Spleen (tissue), 7 donors: Measurements from ENCODE around the gene B3GALT2.

Experiments
- POLR2A ChIP-seq, 3 donors: fragments of 450-650 bp; IDR thresholded peaks; one replicate each; pipeline ENCODE4 v1.5.1; 2017; ENCODE audit warnings: antibody characterized with exemption in 3 of 3, mild to moderate bottlenecking in 1 of 3
- POLR2AphosphoS5 ChIP-seq, 3 donors: sonication (generic); formaldehyde crosslinking; IDR thresholded peaks; one replicate each; pipeline ENCODE4 v1.5.1; 2017; ENCODE audit warnings: antibody characterized with exemption in 3 of 3
- TF ChIP-seq, protein P1 (sequence below), 11 experiments: fragments of 200-600 bp in 7 of 11; fragments of 450-650 bp in 4 of 11; sonication (generic) in 4 of 11; IDR thresholded peaks in 8 of 11; conservative IDR thresholded peaks in 3 of 11; 1 replicate in 7 of 11; 2 replicates in 4 of 11; pipeline versions ENCODE4 v1.4.0 to v1.8.0; 2016 to 2021; ENCODE audit warnings: antibody characterized with exemption in 11 of 11, inconsistent platforms in 4 of 11, mild to moderate bottlenecking in 1 of 11
- donor health status: DM: no; HTN: no; CAD: no; lungs with moderate emphysema.
- donor health status: DM: no; HTN: no; CAD: no.
- donor health status: DM: no; HTN: no; CAD: no.

DNA sequence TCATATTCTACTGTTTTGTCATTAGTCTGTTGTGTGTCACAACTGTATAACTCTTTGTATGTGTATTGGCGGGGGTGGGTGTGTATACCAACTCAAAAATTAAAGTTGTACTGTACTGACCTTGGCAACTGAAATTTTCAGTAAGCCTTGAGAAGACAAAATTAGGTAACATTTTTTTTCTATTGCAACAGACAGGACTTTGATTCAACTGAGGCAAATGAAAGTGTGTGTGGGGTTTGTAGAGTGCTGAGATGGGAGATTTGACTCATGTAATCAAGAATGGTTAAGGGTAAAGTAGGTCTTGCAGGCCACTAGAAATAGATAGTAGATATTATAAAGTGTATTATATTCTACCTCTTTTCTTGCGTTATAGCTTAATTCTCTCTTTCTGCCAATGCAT, 14.6 kb upstream of the B3GALT2 start:
- no peak for TF ChIP-seq POLR2A (IDR thresholded peaks at IDR 0.05)
- TF ChIP-seq, protein P1, sequence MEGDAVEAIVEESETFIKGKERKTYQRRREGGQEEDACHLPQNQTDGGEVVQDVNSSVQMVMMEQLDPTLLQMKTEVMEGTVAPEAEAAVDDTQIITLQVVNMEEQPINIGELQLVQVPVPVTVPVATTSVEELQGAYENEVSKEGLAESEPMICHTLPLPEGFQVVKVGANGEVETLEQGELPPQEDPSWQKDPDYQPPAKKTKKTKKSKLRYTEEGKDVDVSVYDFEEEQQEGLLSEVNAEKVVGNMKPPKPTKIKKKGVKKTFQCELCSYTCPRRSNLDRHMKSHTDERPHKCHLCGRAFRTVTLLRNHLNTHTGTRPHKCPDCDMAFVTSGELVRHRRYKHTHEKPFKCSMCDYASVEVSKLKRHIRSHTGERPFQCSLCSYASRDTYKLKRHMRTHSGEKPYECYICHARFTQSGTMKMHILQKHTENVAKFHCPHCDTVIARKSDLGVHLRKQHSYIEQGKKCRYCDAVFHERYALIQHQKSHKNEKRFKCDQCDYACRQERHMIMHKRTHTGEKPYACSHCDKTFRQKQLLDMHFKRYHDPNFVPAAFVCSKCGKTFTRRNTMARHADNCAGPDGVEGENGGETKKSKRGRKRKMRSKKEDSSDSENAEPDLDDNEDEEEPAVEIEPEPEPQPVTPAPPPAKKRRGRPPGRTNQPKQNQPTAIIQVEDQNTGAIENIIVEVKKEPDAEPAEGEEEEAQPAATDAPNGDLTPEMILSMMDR (IDR thresholded peaks at IDR 0.05 in 8 of 11, conservative IDR thresholded peaks at IDR 0.05 in 3 of 11) = no peak
- TF ChIP-seq POLR2AphosphoS5 (IDR thresholded peaks at IDR 0.05) = no peak
